Hematopoietic multipotent progenitor cell treated with erythropoietin and hydrocortisone succinate and interleukin-3 and kit ligand, for 17 days (in vitro differentiated cells): ENCODE measurements around the gene HTRA3.
"Not testable (repeated sequence)": the region's sequence is repeated elsewhere in the genome, so short reads cannot be mapped to it uniquely, and the experiment has no call there.

ENCODE experiments used
- DNase-seq: peaks from one replicate; pipeline ENCODE4 v3.0.0-alpha.2; 2015; ENCODE audit warnings: low spot score

The HTRA3 gene

GRCh38 chr4:8344377-8344776, 74.8 kb downstream of the HTRA3 start:
- no peak for DNase-seq

GRCh38 chr4:8345053-8345945, 75.7 kb downstream of the HTRA3 start:
- no peak for DNase-seq

- no peak for DNase-seq
Observed at GRCh38 chr4:8345946-8346814, 76.6 kb downstream of the HTRA3 start.

DNA sequence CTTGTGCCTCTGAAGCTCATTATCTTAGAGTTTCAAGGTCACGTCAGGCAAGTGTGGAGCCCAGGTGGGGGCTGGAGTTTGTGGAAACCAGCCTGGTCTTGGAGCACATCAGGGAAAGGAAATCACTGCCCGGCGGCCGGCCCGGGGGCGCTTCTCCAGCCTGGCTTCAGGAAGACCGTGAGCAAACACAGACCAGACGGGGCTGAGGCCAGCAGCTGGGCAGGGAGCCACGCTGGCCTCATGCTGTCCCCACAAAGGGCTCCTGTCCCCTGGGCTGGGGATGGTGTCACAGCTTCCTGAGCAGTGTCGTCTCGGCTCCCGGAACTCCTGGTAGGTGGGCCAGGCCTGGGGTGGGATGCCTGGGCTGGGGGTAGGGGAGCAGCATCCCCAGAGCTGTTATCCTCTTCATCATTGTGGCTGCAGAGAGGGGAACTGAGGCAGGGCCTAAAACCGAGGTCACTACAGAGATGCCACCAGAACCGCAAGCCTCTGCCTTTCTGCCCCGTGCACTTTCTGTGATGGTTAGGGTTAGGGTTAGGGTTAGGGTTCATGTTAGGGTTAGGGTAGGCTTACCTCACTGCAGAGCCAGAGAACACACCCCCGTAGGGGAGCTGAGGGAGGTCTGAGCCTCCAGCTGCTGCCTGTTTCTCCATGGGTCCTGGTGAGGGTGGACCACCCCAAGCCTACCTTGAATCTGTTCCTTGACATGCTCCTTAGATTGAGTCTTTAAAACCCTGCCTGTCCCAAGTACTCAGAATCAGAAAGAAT, 77.5 kb downstream of the HTRA3 start:
- DNase-seq: no peak

- no peak for DNase-seq
Observed at GRCh38 chr4:8347660-8348059, 78.1 kb downstream of the HTRA3 start.

DNA sequence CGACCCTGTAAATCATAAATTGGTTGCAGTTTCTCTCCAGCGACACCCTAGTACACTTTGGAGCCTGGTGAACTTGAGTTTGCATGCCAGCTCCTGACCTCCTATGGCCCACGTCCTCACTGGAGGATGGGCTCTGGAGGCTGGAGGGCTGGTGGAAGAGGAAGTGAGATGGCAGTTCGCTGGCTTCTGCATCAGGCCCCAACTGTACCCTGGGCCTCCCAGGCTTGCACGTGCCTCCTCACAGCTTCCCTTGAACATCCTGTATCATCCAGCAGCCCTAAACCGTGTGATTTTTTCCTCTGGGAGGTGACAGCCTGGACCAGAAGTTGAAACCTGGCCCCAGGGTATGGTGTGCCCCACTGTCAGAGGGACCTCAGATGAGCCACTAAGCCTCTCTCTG, 78.5 kb downstream of the HTRA3 start:
- no peak for DNase-seq

DNA sequence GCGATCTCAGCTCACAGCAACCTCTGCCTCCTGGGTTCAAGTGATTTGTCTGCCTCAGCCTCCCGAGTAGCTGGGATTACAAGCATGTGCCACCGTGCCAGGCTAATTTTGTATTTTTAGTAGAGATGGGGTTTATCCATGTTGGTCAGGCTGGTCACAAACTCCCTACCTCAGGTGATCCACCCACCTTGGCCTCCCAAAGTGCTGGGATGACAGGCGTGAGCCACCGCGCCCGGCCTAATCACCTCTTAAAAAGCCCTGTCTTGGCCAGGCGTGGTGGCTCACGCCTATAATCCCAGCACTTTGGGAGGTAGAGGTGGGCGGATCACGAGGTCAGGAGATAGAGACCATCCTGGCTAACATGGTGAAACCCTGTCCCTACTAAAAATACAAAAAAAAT, 79.7 kb downstream of the HTRA3 start:
- DNase-seq: not testable (repeated sequence)

DNA sequence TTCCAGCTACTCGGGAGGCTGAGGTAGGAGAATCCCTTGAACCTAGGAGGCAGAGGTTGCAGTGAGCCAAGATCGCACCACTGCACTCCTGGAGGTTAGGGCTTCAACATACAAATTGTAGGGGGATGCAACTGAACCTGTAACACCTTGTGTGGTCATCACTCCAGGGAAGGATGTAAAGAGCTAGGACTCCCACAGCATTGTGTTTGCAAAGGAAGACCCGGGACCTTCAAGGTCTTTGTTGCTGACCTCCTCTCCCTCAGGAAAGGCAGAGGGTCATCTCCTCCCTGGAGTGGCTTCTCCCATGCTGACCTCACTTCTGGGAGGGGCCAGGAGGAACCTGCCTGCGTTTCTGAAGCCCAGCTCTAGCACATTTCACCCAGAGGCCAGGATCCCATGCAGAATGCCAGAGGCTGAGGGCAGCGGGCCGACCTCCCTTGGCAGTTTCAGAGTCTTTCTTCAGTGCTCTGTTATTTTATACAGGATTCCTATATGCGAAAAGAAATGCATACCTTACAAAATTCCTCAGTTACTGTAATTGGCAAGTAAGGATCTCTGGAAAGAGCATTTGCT, 80.2 kb downstream of the HTRA3 start:
- DNase-seq: no peak

DNA sequence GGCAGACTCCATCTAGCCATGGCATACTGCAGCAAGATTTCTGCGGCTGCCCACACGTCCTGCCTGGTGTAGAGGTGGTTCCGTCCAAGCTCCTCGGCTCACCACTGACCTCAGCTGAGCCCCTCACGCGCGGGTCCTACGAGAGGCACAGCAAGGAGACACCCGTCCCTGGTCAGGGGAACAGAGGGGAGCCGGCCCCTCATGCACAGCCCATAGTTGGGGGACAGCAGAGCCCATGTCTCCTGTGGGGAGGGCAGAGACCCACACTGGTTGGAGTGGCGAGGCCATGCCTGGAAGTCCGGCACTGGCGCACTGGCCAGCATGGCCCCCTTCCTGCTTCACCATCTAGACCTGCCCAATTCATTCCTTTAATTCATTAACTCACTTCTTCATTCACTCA, 80.8 kb downstream of the HTRA3 start:
- DNase-seq: no peak

- DNase-seq: no peak
Observed at GRCh38 chr4:8350841-8351461, 81.4 kb downstream of the HTRA3 start.

DNA sequence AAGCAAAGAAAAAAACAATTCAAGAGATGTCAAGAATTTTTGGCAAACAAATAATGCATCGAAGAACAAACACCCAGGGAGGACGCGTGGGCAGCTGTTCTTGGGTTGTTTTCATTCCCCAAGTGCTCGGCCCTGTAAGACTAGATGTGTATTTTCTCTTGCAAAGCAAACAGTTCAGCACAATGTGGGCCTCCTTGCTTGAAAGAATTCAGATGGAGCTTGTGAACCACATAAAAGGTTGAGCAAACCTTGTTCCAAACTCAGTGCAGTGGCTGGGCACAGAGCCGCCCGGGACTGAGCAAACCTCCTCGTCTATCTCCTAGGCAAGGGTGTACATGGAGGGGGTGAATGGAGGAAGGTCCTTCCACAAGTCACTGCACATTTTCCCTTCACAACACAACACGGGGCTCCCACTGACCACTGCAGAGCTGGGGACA, 82.4 kb downstream of the HTRA3 start:
- DNase-seq: no peak

DNA sequence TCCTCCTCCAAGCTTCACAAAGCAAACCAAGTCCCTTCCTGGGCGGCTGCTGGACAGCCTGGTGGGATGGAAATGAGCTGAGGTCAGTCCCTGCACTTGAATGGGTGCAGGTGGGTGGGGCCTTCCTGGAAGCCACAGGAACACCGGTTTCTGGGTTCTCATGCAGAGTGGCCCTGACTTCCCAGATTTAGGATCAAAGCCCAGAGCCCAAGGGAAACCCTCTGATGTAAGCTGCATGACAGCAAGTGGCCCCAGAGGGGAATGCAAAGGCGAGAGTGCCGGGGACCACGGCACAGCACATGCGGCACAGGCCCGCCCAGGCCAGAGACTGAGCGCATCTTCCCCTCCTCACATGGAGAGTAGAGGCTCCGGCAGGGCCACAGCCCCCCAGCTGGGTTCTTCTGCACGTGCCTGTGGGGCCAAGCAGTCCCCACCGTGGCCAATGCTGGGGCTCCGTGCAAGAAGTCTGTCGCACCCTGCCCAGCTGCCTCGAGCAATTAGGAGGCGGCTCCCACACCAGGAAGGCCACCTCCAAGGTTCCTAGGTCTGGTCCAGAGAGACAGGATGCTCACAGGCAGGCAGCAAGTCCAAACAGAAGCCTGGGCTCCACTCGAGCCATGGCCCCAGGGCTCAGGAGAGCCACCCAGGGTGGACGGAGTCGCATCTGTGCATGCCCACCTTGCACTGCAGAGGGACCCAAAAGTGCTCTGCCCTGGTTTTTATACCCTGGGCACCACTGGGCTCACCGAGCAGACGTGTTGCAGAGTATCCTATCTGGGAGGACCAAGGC, 83.0 kb downstream of the HTRA3 start:
- no peak for DNase-seq

- DNase-seq: no peak
Observed at GRCh38 chr4:8353158-8353669, 83.7 kb downstream of the HTRA3 start.

GRCh38 chr4:8353912-8354453, 84.4 kb downstream of the HTRA3 start:
- no peak for DNase-seq

GRCh38 chr4:8355306-8355705, 85.8 kb downstream of the HTRA3 start:
- no peak for DNase-seq

GRCh38 chr4:8355864-8356565, 86.5 kb downstream of the HTRA3 start:
- DNase-seq: no peak
